Anterior cingulate cortex (tissue), 58 donors: ENCODE data around the gene GALNT18.

Experiments
- DNase-seq, 58 donors: peaks; one replicate each; lab custom pipeline; 2025; lab: John Stamatoyannopoulos, UW

Gene GALNT18

DNA sequence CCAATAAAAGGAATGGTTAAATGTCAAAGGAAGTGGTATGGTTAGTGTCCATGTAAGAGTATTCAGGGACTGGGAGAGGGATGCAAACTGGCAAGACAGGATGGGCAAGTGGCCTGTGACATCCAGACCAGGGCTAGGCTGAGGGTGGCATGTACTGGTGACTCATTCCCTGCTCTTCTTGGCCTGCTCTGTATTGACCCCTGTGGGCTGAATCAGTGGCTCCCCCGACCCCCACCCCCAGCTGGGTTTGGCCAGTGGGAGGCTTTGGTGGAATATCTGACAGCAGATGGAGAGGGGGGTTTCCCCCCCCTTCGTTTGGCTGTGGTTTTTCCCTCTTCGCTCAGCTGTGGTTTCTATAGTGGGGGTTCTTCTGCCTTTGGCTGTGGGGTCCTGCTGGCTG, 356.5 kb downstream of the GALNT18 start:
- DNase-seq, result no peak

GRCh38 chr11:11263238-11264005, 358.4 kb downstream of the GALNT18 start:
- DNase-seq, result no peak

DNA sequence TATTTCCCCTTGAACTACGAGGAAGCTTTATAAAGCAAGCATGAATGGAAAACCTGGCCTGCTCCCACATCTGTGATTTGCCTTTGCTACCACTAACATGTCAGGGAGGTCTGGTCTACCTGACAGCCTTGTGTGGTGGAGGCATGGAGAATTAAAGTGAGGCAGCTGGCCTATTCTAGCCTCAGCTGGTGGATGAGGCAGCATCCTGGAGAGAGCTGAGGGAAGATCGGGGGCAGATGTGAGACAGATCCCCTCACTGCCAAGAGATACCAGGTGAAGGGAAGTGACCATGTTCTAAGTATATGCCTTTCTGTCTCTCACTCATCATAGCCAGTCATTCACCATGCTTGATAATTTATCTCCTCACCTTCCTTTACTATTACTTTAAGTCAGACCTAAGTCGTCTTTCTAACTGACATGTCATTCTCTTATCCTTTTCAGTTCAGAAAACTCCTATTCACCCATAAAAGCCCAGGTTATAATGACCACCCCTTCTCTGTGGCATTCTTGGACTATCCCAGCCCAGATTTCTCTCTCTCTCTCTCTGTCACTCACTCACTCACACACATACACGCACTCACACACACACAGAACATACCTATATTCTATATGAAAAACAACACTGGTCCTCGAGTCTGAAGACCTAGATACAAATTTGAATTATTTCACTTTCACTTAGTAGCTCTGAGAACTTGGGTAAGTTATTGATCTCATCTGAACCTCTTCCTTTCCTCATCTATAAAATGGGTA, 359.5 kb downstream of the GALNT18 start:
- DNase-seq, result no peak

- no peak for DNase-seq
Observed at GRCh38 chr11:11261629-11262028, 360.2 kb downstream of the GALNT18 start.

DNA sequence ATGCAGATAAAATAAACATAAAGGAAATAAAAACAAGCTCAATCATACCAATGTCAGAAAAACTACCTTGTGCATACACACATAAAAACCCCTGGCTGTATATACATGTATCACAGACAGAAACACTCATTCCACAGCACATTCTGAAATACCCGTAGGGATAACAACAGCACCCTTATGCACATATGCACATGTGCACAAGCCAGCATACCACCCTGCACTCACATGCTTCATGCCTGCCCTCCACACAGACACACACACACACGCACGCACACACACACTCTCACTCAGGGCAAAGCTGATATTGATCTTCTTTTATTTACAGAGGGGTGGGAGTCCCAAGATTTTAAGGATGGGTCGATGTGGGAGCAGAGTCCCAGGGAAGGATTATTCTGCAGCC, 360.9 kb downstream of the GALNT18 start:
- DNase-seq, result no peak

DNA sequence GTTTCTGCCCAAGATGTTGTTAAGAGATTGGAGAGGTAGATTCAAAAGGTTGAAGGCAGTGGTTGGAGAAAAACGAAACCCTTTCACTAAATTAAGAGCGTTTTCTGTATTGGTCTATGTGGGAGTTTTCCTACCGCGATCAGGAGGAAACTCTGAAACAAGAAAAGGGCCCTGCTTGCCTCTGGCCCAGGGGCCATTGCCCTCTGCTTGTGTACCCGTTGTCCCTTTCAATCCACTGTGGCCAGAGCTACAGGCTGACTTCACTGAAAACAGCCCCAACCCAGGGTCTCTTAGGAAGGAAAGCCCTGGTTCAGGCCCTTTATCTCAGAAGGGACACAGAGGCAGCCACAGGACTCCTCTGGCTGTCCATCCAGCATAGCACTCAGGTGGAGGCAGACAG, 367.8 kb downstream of the GALNT18 start:
- DNase-seq, result no peak

DNA sequence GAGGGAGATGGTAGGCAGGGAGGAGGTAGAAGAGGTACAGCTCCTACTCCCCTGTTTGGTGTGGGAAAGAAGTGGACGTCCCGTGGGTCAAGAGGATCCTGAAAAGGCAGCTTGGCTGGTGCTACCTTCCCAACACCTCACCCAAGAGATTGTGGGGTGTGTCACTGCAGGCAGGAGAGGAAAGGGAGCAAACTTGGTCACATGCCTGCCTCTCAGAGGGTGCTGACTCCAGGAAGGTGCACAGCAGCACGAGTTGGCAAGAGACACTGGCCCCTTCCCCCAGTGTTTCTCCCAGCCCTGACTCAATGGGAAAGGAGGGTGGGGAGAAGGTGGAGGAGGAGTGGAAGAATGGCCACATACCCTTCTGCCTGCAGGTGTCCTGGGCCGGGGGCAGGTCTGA, 368.3 kb downstream of the GALNT18 start:
- no peak for DNase-seq

DNA sequence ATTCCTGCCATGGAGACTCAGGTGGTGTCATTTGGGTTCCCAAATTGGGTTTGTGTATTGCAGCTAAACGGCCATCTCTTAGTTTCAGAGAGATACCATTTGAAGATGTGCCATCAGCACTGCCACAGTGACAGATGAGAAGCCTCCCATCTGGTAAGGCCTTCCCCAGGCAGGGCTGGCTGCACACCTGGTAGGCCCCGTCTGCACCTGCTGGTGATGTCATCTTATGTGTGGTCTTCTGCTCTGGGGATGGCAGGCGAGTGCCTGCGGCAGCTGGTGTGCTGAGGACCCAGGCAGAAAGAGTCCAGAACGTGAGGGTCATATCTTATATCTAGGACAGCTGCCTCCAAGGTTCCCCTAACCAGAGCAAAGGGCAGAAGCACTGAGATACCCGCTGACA, 369.4 kb downstream of the GALNT18 start:
- no peak for DNase-seq

GRCh38 chr11:11251394-11251970, 370.3 kb downstream of the GALNT18 start:
- no peak for DNase-seq

- DNase-seq, result no peak
Observed at GRCh38 chr11:11250470-11250869, 371.3 kb downstream of the GALNT18 start.

DNA sequence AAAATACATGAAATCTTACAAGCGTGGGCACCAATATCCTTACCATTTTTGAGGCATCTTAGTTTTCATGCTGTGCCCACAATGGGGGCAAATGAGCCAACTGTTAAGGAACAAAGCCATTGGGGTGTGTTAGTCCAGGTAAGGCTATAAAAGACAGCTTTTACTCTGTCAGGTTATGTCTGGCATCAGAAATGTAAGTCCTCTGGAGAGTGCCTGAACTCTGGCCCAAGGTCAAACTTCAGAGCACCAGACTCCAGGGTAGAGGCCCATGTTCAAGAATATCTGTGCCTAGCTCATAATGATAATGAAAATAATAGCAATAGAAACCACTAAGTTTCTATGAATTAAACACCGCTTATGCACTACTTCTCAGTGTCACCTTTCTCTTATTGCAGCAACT, 374.2 kb downstream of the GALNT18 start:
- no peak for DNase-seq

DNA sequence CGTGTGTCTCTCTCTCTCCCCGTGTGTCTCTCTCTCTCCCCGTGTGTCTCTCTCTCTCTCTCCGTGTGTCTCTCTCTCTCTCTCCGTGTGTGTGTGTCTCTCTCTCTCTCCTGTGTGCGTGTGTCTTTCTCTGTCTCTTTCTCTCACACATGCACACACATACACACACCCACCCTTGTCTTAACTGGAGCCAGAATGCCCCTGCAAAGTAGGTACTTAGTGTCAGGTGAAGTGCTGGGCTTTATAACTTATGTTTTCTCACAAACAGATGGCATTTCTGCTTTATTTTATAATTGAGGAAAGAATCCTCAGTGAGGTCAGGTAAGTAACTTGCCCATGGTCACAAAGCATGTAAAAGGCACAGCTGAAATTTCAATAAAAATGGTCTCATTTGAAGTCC, 374.7 kb downstream of the GALNT18 start:
- no peak for DNase-seq

- no peak for DNase-seq
Observed at GRCh38 chr11:11246166-11246565, 375.6 kb downstream of the GALNT18 start.

DNA sequence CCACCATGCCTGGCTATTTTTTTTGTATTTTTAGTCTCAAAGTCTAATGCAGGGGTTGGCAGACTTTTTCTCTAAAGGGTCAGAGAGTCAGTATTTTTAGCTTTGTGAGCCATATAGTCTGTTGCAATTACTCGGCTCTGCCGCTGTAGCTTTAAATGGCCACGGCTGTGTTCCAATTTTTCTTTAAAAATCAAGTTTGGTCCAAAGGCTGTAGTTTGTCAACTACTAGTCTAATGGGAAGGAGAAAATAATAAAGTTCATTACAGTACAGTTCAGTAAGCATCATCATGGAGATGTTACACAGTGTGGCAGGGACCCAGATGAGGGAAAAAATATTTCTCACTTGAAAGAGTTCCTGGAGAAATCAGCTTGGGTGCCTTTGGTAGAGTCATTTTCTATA, 376.4 kb downstream of the GALNT18 start:
- no peak for DNase-seq

DNA sequence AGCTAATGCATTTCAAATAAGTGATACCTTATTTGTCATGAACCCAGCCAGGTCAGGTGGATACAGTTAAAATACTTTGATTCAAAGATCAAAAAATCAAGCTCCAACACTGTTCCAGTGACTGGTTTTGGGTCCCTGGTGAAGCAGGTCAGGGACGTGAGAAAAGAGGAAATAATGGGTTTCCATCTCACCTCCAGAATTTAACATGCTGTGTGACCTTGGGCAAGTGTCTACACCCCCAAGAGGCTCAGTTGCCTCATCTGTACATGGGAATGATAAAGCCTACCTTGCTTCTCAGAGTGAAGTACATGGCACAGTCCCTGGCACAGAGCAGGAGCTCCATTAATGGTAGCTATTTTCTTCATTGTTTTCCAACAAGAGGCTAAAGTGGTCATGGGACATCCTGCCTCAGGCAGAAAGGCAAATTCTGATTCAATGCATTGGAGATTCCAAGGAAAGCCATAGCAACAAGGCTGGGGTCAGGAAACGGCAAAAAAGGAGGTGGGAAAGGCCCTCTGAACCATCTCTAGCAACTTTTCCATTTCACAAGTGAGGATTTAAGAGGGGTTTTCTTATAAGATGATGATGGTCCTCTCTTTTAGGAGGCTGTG, 377.2 kb downstream of the GALNT18 start:
- no peak for DNase-seq

DNA sequence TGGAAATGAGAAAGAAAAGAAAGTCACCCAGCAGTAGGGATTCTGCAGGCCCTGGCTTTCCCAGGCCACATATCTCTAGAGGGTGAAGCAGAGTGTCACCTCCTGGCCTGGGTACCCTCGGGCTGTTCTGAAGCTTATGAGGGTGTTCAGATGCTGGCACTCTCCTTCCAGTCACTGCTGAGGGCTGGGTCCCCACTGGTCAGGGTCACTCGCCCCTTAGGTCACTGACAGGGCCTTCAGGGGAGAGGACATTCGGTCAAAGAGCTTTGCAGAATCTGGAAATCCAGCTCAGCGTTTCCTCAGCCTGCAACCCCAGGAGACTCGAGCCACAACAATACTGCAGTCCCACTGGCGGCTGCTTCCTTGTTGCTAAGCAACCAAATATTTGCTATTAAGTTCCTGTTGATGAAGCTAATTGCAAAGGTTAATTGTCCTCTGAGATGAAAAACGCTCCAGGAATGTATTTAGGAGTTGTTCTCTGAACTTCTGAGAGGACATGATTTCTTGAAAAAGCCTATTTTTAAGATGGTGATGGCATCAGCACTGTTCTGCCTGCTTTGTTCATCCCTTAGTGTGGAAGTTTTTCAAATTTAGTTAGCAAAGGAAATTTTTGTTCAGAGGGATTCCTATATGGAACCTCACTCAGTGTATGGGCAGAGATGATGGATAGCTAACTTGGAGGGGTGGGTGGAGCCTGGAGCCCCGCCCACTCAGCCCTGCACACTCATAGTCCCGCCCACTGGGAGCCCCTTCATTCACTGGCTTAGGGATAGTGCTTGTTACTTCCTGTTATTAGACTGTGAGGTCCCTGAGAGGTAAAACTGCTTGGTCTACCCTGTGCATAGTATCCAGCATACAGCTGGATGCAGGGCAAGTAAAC, 378.0 kb downstream of the GALNT18 start:
- peak in 1 of 58 donors; percentile 13 for DNase-seq

GRCh38 chr11:11243209-11243589, 378.6 kb downstream of the GALNT18 start:
- DNase-seq, result peak in 1 of 58 donors; percentile 19

DNA sequence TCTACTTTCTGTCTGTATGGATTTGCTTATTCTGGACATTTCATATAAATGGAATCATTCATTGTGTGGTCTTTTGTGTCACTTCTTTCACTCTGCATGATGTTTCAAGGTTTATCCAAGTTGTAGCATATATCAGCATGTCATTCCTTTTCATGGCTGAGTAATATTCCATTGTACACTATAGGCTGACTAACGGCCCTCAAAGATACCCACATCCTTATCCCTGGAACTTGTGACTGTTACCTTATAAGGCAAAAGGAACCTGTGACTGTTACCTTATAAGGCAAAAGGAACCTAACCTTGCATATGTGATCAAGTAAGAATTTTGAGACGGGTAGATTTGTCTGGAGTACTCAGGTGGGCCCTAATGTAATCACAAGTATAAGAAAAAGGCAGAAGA, 380.5 kb downstream of the GALNT18 start:
- DNase-seq, result no peak

DNA sequence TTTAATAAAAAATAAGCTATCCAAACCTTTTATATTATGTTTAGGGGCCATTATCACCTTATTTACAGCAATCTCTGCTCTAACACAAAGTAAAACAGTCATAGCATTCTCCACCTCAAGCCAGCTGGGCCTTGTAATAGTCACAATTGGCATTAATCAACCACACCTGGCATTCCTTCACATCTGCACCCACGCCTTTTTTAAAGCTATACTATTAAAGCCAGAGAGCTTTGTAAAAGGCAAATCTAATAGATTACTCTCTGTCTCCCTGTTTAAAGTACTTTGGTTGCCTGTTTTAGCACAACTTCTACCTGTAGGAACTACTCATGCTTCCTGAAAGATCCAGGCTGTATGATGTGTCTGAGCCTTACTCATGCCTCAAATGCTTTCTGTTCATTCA, 381.8 kb downstream of the GALNT18 start:
- DNase-seq, result no peak

- no peak for DNase-seq
Observed at GRCh38 chr11:11237070-11237832, 384.6 kb downstream of the GALNT18 start.
